ENCODE data around the gene CCDC78. TPM values are rescaled to one million over a fixed set of nuclear protein-coding genes. Genes with fewer than 3 reads are reported as not detected.
A peak's percentile ranks its signal among the peaks of the same experiment; 100 is the strongest.

The CCDC78 gene
- total RNA-seq, 1 donor = 2.2 TPM

DNA sequence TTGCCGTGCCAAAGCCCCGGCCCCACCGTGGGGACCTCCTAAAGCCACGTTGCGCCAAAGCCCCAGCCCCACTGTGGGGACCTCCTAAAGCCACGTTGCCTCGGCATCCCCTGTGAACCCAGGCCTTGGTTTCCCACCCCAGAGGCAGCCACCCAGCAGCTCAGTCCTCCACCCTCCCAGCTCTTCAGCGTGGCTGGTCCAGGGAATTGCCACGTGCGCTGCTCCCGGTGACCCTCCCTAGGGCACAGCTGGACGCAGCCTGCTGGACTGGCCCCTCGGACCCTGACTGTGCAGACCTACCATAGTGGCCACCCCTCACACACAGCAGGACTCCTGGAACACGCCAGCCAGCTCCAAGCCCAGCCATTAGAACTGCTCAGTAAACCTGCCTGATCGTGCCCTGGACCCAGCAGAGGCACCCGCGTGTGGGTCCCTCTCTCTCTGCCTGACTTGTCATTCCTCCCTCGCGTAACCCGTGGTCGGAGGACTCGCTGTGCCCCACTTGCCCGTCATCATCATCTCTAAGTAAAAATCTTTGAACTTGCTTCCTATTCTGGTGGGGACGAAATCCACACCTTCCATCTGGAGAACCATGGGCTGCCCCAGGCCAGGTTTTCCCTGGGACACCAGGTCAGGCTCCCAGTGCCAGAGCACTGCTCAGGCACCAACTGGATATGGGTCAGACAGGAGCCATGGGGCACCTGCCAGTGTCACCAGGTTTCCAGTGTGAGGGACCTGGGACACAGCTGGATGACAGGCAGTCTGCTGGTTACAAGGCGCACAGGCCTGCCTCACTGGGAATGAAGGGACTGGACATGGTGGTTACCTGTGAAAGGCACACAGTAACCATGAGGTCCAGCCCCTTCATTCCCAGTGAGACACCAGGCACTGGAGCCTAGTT is 9.0 kb upstream of the CCDC78 start:
- Histone ChIP-seq H3K79me2 (ENCODE audit: insufficient read depth, low read length) (peaks cover 5% of the 10 kb centered on the region), H3K4me1 (ENCODE audit: insufficient read depth, low read length) (peaks cover 8% of the 10 kb centered on the region), H3K4me3 (ENCODE audit: insufficient read depth, low read length) (no peak overlapping the region), H3K27me3 (ENCODE audit: insufficient read depth, low read length) (no peaks in the 10 kb centered on the region), H4K20me1 (ENCODE audit: insufficient read depth, low read length) (peaks cover 8% of the 10 kb centered on the region), H3K36me3 (ENCODE audit: insufficient read depth, low read length) (peaks cover 26% of the 10 kb centered on the region), H3K27ac (ENCODE audit: low read depth, low read length) (no peak overlapping the region), H2AFZ (ENCODE audit: low read length) (no peak overlapping the region), H3K9me3 (ENCODE audit: low read depth, low read length) (no peaks in the 10 kb centered on the region), H3K4me2 (ENCODE audit: insufficient read depth, low read length) (no peak overlapping the region)
- TF ChIP-seq, protein P1, sequence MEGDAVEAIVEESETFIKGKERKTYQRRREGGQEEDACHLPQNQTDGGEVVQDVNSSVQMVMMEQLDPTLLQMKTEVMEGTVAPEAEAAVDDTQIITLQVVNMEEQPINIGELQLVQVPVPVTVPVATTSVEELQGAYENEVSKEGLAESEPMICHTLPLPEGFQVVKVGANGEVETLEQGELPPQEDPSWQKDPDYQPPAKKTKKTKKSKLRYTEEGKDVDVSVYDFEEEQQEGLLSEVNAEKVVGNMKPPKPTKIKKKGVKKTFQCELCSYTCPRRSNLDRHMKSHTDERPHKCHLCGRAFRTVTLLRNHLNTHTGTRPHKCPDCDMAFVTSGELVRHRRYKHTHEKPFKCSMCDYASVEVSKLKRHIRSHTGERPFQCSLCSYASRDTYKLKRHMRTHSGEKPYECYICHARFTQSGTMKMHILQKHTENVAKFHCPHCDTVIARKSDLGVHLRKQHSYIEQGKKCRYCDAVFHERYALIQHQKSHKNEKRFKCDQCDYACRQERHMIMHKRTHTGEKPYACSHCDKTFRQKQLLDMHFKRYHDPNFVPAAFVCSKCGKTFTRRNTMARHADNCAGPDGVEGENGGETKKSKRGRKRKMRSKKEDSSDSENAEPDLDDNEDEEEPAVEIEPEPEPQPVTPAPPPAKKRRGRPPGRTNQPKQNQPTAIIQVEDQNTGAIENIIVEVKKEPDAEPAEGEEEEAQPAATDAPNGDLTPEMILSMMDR (IDR thresholded peaks at IDR 0.05; ENCODE audit: extremely low read depth, low read depth, low read length) = no peak
- DNase-seq (ENCODE audit: insufficient read length, low spot score, missing footprints) = no peak

- peaks cover 26% of the 10 kb centered on the region for H3K36me3 ChIP-seq (ENCODE audit: insufficient read depth, low read length)
- H3K4me2 ChIP-seq (ENCODE audit: insufficient read depth, low read length) = no peak overlapping the region
These were observed 8.2 kb upstream of the CCDC78 start for GRCh38 chr16:734208-734980.

DNA sequence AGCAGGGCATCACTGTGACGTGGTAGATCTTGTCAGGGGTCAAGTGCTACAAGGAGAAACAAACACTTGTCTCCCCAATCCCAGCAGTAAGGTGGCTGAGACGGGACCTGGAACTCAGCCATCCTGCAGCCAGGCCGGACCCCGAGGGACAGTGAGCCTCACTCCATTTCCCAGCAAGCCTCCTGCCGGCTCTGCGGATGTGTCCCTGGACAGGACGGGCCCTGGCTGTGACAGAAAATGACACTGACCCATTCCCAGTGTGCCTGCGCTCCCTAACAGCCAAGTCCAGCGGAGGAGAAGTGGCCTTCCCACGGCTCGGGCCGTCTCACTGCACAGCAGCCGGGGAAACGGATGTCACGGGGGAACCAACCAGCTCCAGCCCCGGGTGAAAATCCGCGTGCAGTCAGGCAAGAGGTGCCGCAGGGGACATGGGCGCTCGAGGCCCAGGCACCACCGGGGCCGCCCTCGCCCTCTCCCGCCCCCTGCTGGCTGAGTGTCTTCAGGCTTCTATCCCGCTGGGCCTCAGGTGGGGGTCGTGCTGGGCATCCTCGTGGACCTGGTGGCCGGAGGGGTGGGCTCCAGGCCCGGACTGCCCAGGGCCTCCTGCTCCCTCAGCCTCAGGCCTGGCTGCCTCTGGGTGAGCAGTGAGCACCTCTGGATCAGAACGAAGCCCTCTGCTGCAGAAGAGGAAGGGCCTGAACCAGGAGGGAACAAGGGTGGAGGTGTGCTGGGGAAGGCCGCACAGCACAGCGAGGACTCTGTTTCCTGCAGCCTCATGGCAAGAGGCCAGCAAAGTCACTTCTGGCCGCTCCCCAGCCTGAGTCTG is 7.4 kb upstream of the CCDC78 start:
- Histone ChIP-seq H3K4me2 (ENCODE audit: insufficient read depth, low read length) (no peak overlapping the region), H4K20me1 (ENCODE audit: insufficient read depth, low read length) (peaks cover 4% of the 10 kb centered on the region), H3K27me3 (ENCODE audit: insufficient read depth, low read length) (no peaks in the 10 kb centered on the region), H3K4me1 (ENCODE audit: insufficient read depth, low read length) (no peaks in the 10 kb centered on the region), H2AFZ (ENCODE audit: low read length) (no peak overlapping the region), H3K27ac (ENCODE audit: low read depth, low read length) (no peak overlapping the region), H3K4me3 (ENCODE audit: insufficient read depth, low read length) (no peak overlapping the region), H3K9me3 (ENCODE audit: low read depth, low read length) (no peaks in the 10 kb centered on the region), H3K36me3 (ENCODE audit: insufficient read depth, low read length) (peaks cover 26% of the 10 kb centered on the region), H3K79me2 (ENCODE audit: insufficient read depth, low read length) (no peaks in the 10 kb centered on the region)
- TF ChIP-seq, protein P1 (IDR thresholded peaks at IDR 0.05; ENCODE audit: extremely low read depth, low read depth, low read length) = peak; percentile 19
- no peak for DNase-seq (ENCODE audit: insufficient read length, low spot score, missing footprints)

More at GRCh38 chr16:734208-734980, 8.2 kb upstream of the CCDC78 start:
- H3K79me2 ChIP-seq (ENCODE audit: insufficient read depth, low read length) = no peaks in the 10 kb centered on the region
- H3K27me3 ChIP-seq (ENCODE audit: insufficient read depth, low read length) = no peaks in the 10 kb centered on the region
- H3K4me1 ChIP-seq (ENCODE audit: insufficient read depth, low read length) = no peaks in the 10 kb centered on the region
- no peak for DNase-seq (ENCODE audit: insufficient read length, low spot score, missing footprints)
- H3K9me3 ChIP-seq (ENCODE audit: low read depth, low read length) = no peaks in the 10 kb centered on the region
- no peak overlapping the region for H3K27ac ChIP-seq (ENCODE audit: low read depth, low read length)
- TF ChIP-seq, protein P1 (IDR thresholded peaks at IDR 0.05; ENCODE audit: extremely low read depth, low read depth, low read length) = no peak
- no peak overlapping the region for H3K4me3 ChIP-seq (ENCODE audit: insufficient read depth, low read length)
- H4K20me1 ChIP-seq (ENCODE audit: insufficient read depth, low read length) = peaks cover 4% of the 10 kb centered on the region
- no peak overlapping the region for H2AFZ ChIP-seq (ENCODE audit: low read length)
